GM12801 (cell line): ENCODE data around the gene MTARC1.

Experiments used
- CTCF ChIP-seq: IDR thresholded peaks from one replicate; pipeline ENCODE4 v1.5.1; 2011; ENCODE audit warnings: control low read depth; ENCODE audit not compliant: insufficient read length; ENCODE audit errors: extremely low read depth

The MTARC1 gene

GRCh38 chr1:220808345-220809186, 21.9 kb downstream of the MTARC1 start:
- no peak for TF ChIP-seq CTCF

DNA sequence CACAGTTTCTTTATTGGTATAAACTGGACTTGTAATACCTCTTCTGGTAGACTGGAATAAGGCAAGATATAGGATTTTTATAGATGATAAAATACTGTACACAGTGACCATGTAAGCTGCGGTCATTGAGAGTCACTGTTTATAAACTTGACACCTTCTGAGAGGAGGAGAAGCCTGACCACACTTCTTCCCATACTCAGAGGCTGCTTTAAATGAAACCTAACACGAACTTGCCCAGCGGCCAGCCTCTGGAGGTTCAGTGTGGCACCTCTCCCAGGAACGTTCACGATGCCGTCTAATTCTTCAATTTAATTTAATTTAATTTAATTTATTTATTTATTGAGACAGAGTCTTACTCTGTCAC, 22.5 kb downstream of the MTARC1 start:
- TF ChIP-seq CTCF: no peak

DNA sequence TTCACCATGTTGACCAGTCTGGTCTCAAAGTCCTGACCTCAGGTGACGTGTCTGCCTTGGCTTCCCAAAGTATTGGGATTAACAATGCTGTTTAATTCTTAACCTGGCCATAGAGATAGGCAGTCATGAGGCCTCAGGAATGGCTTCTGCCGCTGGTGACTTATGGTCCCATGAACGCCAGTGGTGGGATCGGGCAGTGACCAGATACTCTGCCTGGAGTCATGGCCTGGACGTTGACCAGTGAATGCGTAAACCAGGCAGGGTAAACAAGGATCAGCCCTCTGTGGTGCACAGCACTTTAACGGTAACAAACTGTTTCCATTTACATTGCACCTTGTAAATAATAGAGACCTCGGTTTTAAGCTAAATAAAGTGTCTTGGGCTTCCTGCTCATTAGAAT, 23.0 kb downstream of the MTARC1 start:
- TF ChIP-seq CTCF: no peak

- peak; percentile 21 for TF ChIP-seq CTCF
Observed at GRCh38 chr1:220810179-220810653, 23.5 kb downstream of the MTARC1 start.

DNA sequence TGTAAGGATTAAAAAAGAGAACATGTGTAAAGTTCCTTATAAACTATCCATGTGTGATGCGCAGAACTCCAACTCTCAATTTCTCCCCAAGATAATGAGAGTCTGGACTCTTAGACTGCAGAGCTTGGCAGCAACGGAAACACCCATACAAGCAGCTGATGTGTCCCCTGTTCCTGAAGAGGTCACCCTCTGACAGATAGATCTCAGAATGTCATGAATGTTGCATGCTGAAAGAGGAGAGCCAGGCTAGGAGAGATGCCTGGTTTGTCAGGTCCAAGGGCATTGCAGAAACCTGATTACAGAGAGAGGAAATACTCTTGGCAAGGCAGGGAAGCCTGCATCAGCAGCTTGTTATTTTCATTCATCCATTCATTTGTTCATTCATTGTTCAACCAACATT, 24.2 kb downstream of the MTARC1 start:
- no peak for TF ChIP-seq CTCF

GRCh38 chr1:220811695-220812094, 25.0 kb downstream of the MTARC1 start:
- TF ChIP-seq CTCF: no peak

- TF ChIP-seq CTCF: no peak
Observed at GRCh38 chr1:220812308-220812707, 25.6 kb downstream of the MTARC1 start.
